Brain microvascular endothelial cell (primary cell): ENCODE data around the gene PADI3.

Experiments
- DNase-seq: peaks from one replicate; pipeline ENCODE4 v3.0.0-alpha.2; 2020
- H3K27ac ChIP-seq: fragments of 250-450 bp; sonication (Bioruptor Pico); 2 replicates; pipeline ENCODE4 v1.5.1; 2020; ENCODE audit warnings: mild to moderate bottlenecking, moderate library complexity
- H3K27me3 ChIP-seq: fragments of 250-450 bp; sonication (Bioruptor Pico); replicated peaks from 2 replicates; pipeline ENCODE4 v1.5.1; 2020; ENCODE audit warnings: mild to moderate bottlenecking
- H3K36me3 ChIP-seq: fragments of 250-450 bp; sonication (Bioruptor Pico); replicated peaks from 2 replicates; pipeline ENCODE4 v1.5.1; 2020; ENCODE audit warnings: mild to moderate bottlenecking
- H3K4me3 ChIP-seq: 2 replicates; pipeline ENCODE4 v1.5.1; 2011; ENCODE audit warnings: low read depth, mild to moderate bottlenecking, control low read depth, low read length, moderate library complexity
- in situ Hi-C: cut with HindIII; loops from 2 replicates; pipeline ENCODE4 v1.10.0; 2017; ENCODE audit warnings: low sequenced_read_pairs, low pct_ligation_motif_present
- TF ChIP-seq, protein P1 (sequence below): IDR thresholded peaks from 2 replicates; pipeline ENCODE4 v1.5.1; 2011; ENCODE audit warnings: low read depth, mild to moderate bottlenecking, moderate library complexity, low read length, control low read depth, inconsistent platforms; ENCODE audit errors: missing control alignments

PADI3 gene, protein sequence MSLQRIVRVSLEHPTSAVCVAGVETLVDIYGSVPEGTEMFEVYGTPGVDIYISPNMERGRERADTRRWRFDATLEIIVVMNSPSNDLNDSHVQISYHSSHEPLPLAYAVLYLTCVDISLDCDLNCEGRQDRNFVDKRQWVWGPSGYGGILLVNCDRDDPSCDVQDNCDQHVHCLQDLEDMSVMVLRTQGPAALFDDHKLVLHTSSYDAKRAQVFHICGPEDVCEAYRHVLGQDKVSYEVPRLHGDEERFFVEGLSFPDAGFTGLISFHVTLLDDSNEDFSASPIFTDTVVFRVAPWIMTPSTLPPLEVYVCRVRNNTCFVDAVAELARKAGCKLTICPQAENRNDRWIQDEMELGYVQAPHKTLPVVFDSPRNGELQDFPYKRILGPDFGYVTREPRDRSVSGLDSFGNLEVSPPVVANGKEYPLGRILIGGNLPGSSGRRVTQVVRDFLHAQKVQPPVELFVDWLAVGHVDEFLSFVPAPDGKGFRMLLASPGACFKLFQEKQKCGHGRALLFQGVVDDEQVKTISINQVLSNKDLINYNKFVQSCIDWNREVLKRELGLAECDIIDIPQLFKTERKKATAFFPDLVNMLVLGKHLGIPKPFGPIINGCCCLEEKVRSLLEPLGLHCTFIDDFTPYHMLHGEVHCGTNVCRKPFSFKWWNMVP

DNA sequence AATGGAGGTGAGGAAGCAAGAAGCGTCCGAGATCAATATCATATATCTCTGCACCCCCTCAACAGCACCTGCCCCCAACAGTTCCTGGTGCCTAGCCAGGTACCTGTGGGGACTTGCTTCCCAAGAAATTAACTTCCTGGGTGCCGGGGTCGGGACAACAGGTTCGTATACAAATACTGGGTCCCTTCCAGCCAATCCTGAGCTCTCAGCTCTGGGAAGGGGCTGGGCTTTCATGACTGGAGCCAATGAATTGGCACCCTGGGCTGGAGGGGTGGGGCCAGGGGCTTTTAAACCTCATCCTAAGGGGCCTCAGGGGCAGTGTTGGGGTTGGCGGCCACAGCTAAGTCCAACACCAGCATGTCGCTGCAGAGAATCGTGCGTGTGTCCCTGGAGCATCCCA is at the start of gene PADI3:
Gene PADI3, plus strand, starts transcription at position 318 of the 400 bp plus-strand sequence. Its CDS starts 40 bp downstream, at position 358.
- no peak for DNase-seq
- in situ Hi-C loops: no loop called here

DNA sequence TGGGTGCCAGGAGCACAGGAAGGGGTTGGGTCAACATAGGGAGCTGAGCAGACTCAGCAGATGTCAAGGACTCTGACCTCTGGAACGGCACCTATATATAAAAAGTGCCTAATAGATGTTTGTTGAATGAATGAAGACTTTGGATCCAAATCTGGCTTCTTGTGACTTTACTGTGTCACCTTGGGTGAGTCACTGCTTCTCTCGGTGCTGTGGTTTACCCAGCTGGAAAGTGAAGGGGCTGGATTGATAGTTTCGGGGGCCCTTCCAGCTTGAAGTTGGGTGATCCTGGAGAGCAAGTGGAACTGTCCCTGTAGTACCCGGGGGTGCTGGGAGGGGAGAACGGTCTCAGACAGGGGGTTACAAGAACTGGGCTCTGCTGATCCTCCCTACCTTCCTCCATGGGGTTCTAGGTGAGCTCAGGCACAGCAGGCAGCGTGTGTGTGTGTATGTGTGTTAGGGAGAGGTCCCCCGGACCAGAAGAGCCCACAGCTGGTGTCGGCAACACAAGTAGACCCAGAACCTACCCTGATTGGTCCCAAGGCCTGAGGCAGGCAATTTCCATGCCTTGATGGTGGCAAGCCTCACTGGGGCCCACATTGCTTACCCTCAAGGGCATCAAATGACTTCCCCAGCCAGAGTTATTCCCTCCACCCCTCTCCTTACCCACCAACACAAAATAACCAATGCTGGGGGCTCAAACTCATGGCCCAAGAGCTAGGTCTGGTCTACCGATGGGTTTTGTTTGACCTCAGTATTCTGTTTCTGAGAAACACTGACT is 49.4 kb upstream of the PADI3 start:
- no peak for DNase-seq

More for the DNA sequence above, at the start of gene PADI3:
- Histone ChIP-seq H3K27me3 (no peaks in the 10 kb centered on the region), H3K4me3 (no peak within 1 kb of the TSS), H3K27ac (no peak within 1 kb of the TSS), H3K36me3 (no peaks in the 10 kb centered on the region)
- TF ChIP-seq, protein P1, sequence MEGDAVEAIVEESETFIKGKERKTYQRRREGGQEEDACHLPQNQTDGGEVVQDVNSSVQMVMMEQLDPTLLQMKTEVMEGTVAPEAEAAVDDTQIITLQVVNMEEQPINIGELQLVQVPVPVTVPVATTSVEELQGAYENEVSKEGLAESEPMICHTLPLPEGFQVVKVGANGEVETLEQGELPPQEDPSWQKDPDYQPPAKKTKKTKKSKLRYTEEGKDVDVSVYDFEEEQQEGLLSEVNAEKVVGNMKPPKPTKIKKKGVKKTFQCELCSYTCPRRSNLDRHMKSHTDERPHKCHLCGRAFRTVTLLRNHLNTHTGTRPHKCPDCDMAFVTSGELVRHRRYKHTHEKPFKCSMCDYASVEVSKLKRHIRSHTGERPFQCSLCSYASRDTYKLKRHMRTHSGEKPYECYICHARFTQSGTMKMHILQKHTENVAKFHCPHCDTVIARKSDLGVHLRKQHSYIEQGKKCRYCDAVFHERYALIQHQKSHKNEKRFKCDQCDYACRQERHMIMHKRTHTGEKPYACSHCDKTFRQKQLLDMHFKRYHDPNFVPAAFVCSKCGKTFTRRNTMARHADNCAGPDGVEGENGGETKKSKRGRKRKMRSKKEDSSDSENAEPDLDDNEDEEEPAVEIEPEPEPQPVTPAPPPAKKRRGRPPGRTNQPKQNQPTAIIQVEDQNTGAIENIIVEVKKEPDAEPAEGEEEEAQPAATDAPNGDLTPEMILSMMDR: no peak

DNA sequence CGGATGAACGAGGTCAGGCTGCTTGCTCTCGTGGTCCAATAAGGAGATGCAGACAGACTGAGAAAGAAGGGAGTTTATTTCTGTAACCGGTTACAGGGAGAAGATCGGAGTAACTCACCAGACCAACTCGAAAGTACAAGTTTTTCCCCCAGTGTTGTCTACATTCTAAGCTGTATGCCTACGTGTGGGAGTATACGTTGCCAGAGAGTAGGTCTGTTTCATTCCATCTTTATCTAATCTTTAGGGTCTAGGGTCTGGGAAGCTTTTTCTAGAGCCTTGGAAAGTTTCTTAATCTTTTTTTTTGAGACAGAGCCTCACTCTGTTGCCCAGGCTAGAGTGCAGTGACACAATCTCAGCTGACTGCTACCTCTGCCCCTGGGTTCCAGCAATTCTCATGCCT is 48.7 kb upstream of the PADI3 start:
- no peaks in the 10 kb centered on the region for H3K27me3 ChIP-seq
- TF ChIP-seq, protein P1: no peak
- H3K4me3 ChIP-seq: no peak overlapping the region
- in situ Hi-C loops: no loop called here
- H3K27ac ChIP-seq: no peak overlapping the region
- DNase-seq: no peak
- H3K36me3 ChIP-seq: no peaks in the 10 kb centered on the region

More for the DNA sequence above, 49.4 kb upstream of the PADI3 start:
- in situ Hi-C loops: no loop called here
- Histone ChIP-seq H3K27ac (no peak overlapping the region), H3K27me3 (no peaks in the 10 kb centered on the region), H3K4me3 (no peak overlapping the region), H3K36me3 (no peaks in the 10 kb centered on the region)
- TF ChIP-seq, protein P1: no peak

DNA sequence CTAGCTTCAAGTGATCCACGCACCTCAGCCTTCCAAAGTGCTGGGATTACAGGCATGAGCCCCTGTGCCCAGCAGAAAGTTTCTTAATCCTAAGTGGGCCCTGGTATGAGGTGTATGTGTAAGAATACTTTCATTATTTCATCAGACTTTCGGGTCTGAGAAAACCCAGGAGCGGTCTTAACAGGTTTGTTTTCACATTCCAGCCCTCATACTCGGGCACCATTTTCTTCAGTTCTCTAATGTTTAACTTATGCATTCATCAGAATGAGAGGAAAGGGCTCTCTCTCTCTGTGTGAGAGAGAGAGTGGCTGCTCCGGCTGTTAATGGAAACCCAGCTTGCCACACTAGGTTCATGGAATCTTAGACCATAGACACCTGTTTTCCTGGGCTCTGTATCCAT is 48.1 kb upstream of the PADI3 start:
- in situ Hi-C loops: no loop called here
- H3K4me3 ChIP-seq: no peak overlapping the region
- TF ChIP-seq, protein P1: no peak
- H3K27ac ChIP-seq: no peak overlapping the region
- no peak for DNase-seq
- no peaks in the 10 kb centered on the region for H3K27me3 ChIP-seq
- no peaks in the 10 kb centered on the region for H3K36me3 ChIP-seq

DNA sequence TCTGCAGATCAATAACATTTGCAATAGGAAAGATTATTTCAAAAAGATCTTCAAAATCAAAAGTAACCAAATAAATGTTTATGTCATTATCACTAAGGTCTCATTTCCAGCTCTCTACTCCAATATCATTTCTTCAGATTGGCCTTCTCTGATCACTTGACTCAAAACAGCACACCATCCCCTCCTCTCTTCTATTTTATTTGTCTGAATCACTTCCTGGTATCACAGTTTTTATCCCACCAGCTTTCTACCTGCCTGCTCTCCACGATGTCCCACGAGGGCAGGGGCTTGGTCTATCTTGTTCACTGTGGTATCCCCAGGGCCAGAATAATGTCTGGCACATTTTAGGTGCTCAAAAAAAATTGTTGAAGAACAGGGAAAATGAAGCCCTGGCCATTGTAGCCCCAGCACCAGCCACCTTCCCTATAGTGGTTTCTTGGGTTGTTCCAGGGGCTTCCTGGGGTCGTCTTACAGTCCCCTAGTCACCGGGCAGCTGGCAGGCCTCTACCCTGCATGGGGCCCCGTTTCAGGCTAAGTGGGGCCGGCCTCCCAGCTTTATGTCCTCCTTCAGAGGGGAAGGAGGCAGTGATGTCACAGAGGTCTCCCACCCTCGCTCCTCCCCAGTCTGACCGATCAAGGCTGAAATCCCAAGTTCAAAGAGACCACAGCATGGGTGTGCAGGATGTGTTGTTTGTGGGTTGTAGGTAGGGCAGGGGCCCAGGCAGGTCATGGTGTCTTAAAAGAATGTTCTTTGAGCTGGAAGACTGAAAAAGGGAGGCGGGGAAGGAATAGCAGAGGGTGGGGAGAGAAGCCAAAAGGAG is 47.5 kb upstream of the PADI3 start:
- Histone ChIP-seq H3K27ac (no peak overlapping the region), H3K36me3 (no peaks in the 10 kb centered on the region), H3K27me3 (no peaks in the 10 kb centered on the region), H3K4me3 (no peak overlapping the region)
- in situ Hi-C loops: no loop called here
- TF ChIP-seq, protein P1: no peak
- no peak for DNase-seq
